K562 (cell line): ENCODE results near the gene DCAF8. TPM values are rescaled to one million over a fixed set of nuclear protein-coding genes. Genes with fewer than 3 reads are reported as not detected.
A peak's percentile ranks its signal among the peaks of the same experiment; 100 is the strongest.

Experiments
- ARID1B ChIP-seq: fragments of 450-650 bp; IDR thresholded peaks from 2 replicates; pipeline ENCODE4 v1.6.1; 2016; ENCODE audit warnings: antibody characterized with exemption, mild to moderate bottlenecking, inconsistent platforms
- BRD4 ChIP-seq: fragments of 200-600 bp; sonication (generic); IDR thresholded peaks from 2 replicates; pipeline ENCODE4 v1.6.1; 2017; ENCODE audit warnings: inconsistent platforms
- CBX1 ChIP-seq: sonication (generic); IDR thresholded peaks from 2 replicates; pipeline ENCODE4 v1.6.1; 2016; ENCODE audit warnings: antibody characterized with exemption, low read depth, mild to moderate bottlenecking
- GTF2F1 ChIP-seq: IDR thresholded peaks from 2 replicates; pipeline ENCODE4 v1.6.1; 2011; ENCODE audit warnings: low read depth, low read length, improper control_type of control experiment
- HDAC1 ChIP-seq, 2 experiments: fragments of 450-650 bp; IDR thresholded peaks; 2 replicates each; pipeline ENCODE4 v1.6.1; 2016 to 2017; ENCODE audit warnings: inconsistent platforms in 1 of 2, mild to moderate bottlenecking in 1 of 2, moderate library complexity in 1 of 2
- HDGF ChIP-seq: fragments of 450-650 bp; IDR thresholded peaks from 2 replicates; pipeline ENCODE4 v1.6.1; 2016
- HMG20B ChIP-seq: fragments of 250-450 bp; sonication (Bioruptor Pico); IDR thresholded peaks from 2 replicates; pipeline ENCODE4 v1.5.0; 2021; ENCODE audit warnings: mild to moderate bottlenecking
- HNRNPH1 ChIP-seq: fragments of 200-400 bp; formaldehyde crosslinking; optimal IDR thresholded peaks from 2 replicates; pipeline ENCODE3; 2017; ENCODE audit warnings: low read depth, mild to moderate bottlenecking, low read length, moderate library complexity
- IRF9 ChIP-seq: fragments of 450-650 bp; IDR thresholded peaks from 2 replicates; pipeline ENCODE4 v1.6.1; 2016; ENCODE audit warnings: missing biosample characterization, missing genetic modification characterization
- MCM7 ChIP-seq, 2 experiments: fragments of 450-650 bp; IDR thresholded peaks; 2 replicates each; pipeline ENCODE4 v1.6.1; 2016 to 2018
- NFE2 ChIP-seq: IDR thresholded peaks from 2 replicates; pipeline ENCODE4 v1.6.1; 2014; ENCODE audit warnings: antibody characterized with exemption, low read depth
- NONO ChIP-seq, 2 experiments: fragments of 200-400 bp in 1 of 2; fragments of 450-650 bp in 1 of 2; formaldehyde crosslinking in 1 of 2; IDR thresholded peaks; 2 replicates each; pipeline ENCODE4 v1.6.1; 2017; ENCODE audit warnings: low read depth in 2 of 2, mild to moderate bottlenecking in 2 of 2, moderate library complexity in 2 of 2, low read length in 1 of 2
- NR2C2 ChIP-seq, 2 experiments: fragments of 200-800 bp in 1 of 2; sonication (Bioruptor generic) in 1 of 2; sonication (generic) in 1 of 2; formaldehyde crosslinking in 1 of 2; IDR thresholded peaks; 2 replicates each; pipeline versions ENCODE4 v1.6.1 to v1.8.0; 2016 to 2022; ENCODE audit warnings: mild to moderate bottlenecking in 1 of 2, missing compliant biosample characterization in 1 of 2, missing genetic modification characterization in 1 of 2, missing genetic modification reagents in 1 of 2
- NUFIP1 ChIP-seq: fragments of 450-650 bp; IDR thresholded peaks from 2 replicates; pipeline ENCODE4 v1.6.1; 2018; ENCODE audit not compliant: partially characterized antibody
- XRCC3 ChIP-seq: fragments of 450-650 bp; IDR thresholded peaks from 2 replicates; pipeline ENCODE4 v1.6.1; 2017; ENCODE audit warnings: mild to moderate bottlenecking, moderate library complexity
- ZBTB12 ChIP-seq: fragments of 250-450 bp; sonication (Bioruptor Pico); IDR thresholded peaks from 2 replicates; pipeline ENCODE4 v1.4.0; 2020
- ZFPM2 ChIP-seq: fragments of 250-450 bp; sonication (Bioruptor Pico); IDR thresholded peaks from 2 replicates; pipeline ENCODE4 v1.5.1; 2022; ENCODE audit warnings: mild to moderate bottlenecking
- ZKSCAN8 ChIP-seq: fragments of 200-800 bp; sonication (Bioruptor generic); IDR thresholded peaks from 2 replicates; pipeline ENCODE4 v1.6.1; 2016; ENCODE audit warnings: missing genetic modification characterization, missing compliant biosample characterization
- ZNF197 ChIP-seq: fragments of 200-800 bp; sonication (Bioruptor generic); IDR thresholded peaks from 2 replicates; pipeline ENCODE4 v1.6.1; 2016; ENCODE audit warnings: low read depth, missing genetic modification characterization, missing compliant biosample characterization
- polyA plus RNA-seq, 8 experiments: library from polyadenylated mRNA; depleted of rRNA in 4 of 8; stranded (reverse) in 5 of 8; unstranded in 3 of 8; fragments of >200 nt; fragmentation: Nextera tagmentation in 2 of 8; fragmentation: Illumina TruSeq in 1 of 8; extraction: Ambion mirVana in 2 of 8; extraction: Trizol in 1 of 8; gene quantifications; 2 replicates each; pipeline versions ENCODE4 v1.2.1 to v1.2.3, GENCODE V29; 2011 to 2014; ENCODE audit warnings: inconsistent platforms in 1 of 8, missing spikeins in 1 of 8
- total RNA-seq, 7 experiments: library from RNA; depleted of rRNA in 6 of 7; stranded (reverse); fragments of >200 nt in 6 of 7; fragmentation: Illumina TruSeq in 2 of 7; extraction: Trizol in 2 of 7; gene quantifications; 2 replicates each; pipeline versions ENCODE4 v1.2.1 to v1.2.3, GENCODE V29; 2011 to 2021; ENCODE audit warnings: low replicate concordance in 1 of 7
- TF ChIP-seq, protein P1 (sequence below): IDR thresholded peaks from 2 replicates; pipeline ENCODE4 v1.6.1; 2014; ENCODE audit warnings: antibody characterized with exemption
- TF ChIP-seq, protein P2 (sequence below): fragments of 250-450 bp; sonication (Bioruptor Pico); IDR thresholded peaks from 2 replicates; pipeline ENCODE4 v1.5.0; 2020; ENCODE audit warnings: mild to moderate bottlenecking, borderline replicate concordance
- TF ChIP-seq, protein P3 (sequence below), 2 experiments: fragments of 450-650 bp in 1 of 2; sonication (generic) in 1 of 2; formaldehyde crosslinking; conservative IDR thresholded peaks; 2 replicates each; pipeline versions ENCODE4 v1.4.0 to v1.8.1; 2020 to 2022; ENCODE audit warnings: mild to moderate bottlenecking in 1 of 2, missing genetic modification reagents in 1 of 2

Gene DCAF8
- total and polyA plus RNA-seq, 9 of the 15 experiments (the other 6 are each of a cell fraction or from before 2014, with no cell fraction given): 11.6 to 149 (median 81.3) TPM

- peak in 1 of 2 experiments; percentile 58; a peak in 2 of 4 replicates for TF ChIP-seq NONO (IDR thresholded peaks at IDR 0.05; ENCODE audit: low read depth in 2 of 2, low read length in 1 of 2)
- TF ChIP-seq HNRNPH1: no peak
- peak in 1 of 2 experiments; percentile 72; a peak in 2 of 4 replicates for TF ChIP-seq HDAC1 (IDR thresholded peaks at IDR 0.05)
- TF ChIP-seq ARID1B: no peak
- TF ChIP-seq ZFPM2 (CRISPR knock-in tag): no peak
- TF ChIP-seq HMG20B: no peak
- no peak for TF ChIP-seq IRF9
- TF ChIP-seq GTF2F1: no peak
- TF ChIP-seq XRCC3: no peak
- TF ChIP-seq ZNF197 (CRISPR knock-in tag): no peak
- TF ChIP-seq NUFIP1: no peak
- no peak for TF ChIP-seq ZKSCAN8
- no peak for TF ChIP-seq NR2C2 (CRISPR knock-in tag; IDR thresholded peaks at IDR 0.05)
- TF ChIP-seq NR2C2 (tag; IDR thresholded peaks at IDR 0.05): no peak; the same call in 1 of the 2 replicates
- no peak for TF ChIP-seq MCM7 (IDR thresholded peaks at IDR 0.05)
- TF ChIP-seq, protein P1, sequence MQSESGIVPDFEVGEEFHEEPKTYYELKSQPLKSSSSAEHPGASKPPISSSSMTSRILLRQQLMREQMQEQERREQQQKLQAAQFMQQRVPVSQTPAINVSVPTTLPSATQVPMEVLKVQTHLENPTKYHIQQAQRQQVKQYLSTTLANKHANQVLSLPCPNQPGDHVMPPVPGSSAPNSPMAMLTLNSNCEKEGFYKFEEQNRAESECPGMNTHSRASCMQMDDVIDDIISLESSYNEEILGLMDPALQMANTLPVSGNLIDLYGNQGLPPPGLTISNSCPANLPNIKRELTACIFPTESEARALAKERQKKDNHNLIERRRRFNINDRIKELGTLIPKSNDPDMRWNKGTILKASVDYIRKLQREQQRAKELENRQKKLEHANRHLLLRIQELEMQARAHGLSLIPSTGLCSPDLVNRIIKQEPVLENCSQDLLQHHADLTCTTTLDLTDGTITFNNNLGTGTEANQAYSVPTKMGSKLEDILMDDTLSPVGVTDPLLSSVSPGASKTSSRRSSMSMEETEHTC: 0 out of 2 replicates have a peak, but pooled peaks have one; percentile 25
- TF ChIP-seq, protein P2, sequence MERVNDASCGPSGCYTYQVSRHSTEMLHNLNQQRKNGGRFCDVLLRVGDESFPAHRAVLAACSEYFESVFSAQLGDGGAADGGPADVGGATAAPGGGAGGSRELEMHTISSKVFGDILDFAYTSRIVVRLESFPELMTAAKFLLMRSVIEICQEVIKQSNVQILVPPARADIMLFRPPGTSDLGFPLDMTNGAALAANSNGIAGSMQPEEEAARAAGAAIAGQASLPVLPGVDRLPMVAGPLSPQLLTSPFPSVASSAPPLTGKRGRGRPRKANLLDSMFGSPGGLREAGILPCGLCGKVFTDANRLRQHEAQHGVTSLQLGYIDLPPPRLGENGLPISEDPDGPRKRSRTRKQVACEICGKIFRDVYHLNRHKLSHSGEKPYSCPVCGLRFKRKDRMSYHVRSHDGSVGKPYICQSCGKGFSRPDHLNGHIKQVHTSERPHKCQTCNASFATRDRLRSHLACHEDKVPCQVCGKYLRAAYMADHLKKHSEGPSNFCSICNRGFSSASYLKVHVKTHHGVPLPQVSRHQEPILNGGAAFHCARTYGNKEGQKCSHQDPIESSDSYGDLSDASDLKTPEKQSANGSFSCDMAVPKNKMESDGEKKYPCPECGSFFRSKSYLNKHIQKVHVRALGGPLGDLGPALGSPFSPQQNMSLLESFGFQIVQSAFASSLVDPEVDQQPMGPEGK (CRISPR knock-in tag): no peak
- TF ChIP-seq NFE2: no peak
- no peak for TF ChIP-seq HDGF
- peak; percentile 96 for TF ChIP-seq BRD4
- peak; percentile 78 for TF ChIP-seq CBX1
- TF ChIP-seq ZBTB12: no peak
- TF ChIP-seq, protein P3, sequence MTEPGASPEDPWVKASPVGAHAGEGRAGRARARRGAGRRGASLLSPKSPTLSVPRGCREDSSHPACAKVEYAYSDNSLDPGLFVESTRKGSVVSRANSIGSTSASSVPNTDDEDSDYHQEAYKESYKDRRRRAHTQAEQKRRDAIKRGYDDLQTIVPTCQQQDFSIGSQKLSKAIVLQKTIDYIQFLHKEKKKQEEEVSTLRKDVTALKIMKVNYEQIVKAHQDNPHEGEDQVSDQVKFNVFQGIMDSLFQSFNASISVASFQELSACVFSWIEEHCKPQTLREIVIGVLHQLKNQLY (CRISPR knock-in tag; conservative IDR thresholded peaks at IDR 0.05): no peak
These were observed at the start of gene DCAF8 (continued) for GRCh38 chr1:160261893-160262794.
